Loucy (cell line): Measurements from ENCODE around the gene IFITM1.
A peak's percentile ranks its signal among the peaks of the same experiment; 100 is the strongest.

Source experiments
- H2AFZ ChIP-seq: fragments of 200-600 bp; sonication (generic); 2 replicates; pipeline ENCODE4 v1.6.0; 2016; ENCODE audit warnings: antibody characterized with exemption, mild to moderate bottlenecking, low read length, moderate library complexity
- H3F3A ChIP-seq: fragments of 200-600 bp; 2 replicates; pipeline ENCODE4 v1.6.0; 2016; ENCODE audit warnings: antibody characterized with exemption, low read depth, mild to moderate bottlenecking
- H3K27me3 ChIP-seq: fragments of 200-600 bp; sonication (generic); 2 replicates; pipeline ENCODE4 v1.6.1; 2014; ENCODE audit warnings: low read length, mild to moderate bottlenecking; ENCODE audit not compliant: insufficient read depth, poor library complexity, severe bottlenecking
- H3K36me3 ChIP-seq: fragments of 200-600 bp; sonication (generic); 2 replicates; pipeline ENCODE4 v1.6.1; 2016; ENCODE audit warnings: low read length; ENCODE audit not compliant: insufficient read depth
- H3K4me1 ChIP-seq: fragments of 200-600 bp; sonication (generic); 2 replicates; pipeline ENCODE4 v1.5.1; 2014; ENCODE audit warnings: low read length, mild to moderate bottlenecking; ENCODE audit not compliant: insufficient read depth, poor library complexity, severe bottlenecking
- H3K4me2 ChIP-seq: fragments of 200-600 bp; sonication (generic); 2 replicates; pipeline ENCODE4 v1.6.0; 2014; ENCODE audit warnings: antibody characterized with exemption, low read length, low read depth, mild to moderate bottlenecking; ENCODE audit not compliant: poor library complexity, severe bottlenecking
- H3K4me3 ChIP-seq: fragments of 200-600 bp; sonication (generic); 2 replicates; pipeline ENCODE4 v1.5.1; 2014; ENCODE audit warnings: low read length, mild to moderate bottlenecking, mixed read lengths; ENCODE audit not compliant: poor library complexity, severe bottlenecking
- H3K79me2 ChIP-seq: fragments of 200-600 bp; sonication (generic); 2 replicates; pipeline ENCODE4 v1.6.1; 2014; ENCODE audit warnings: low read length; ENCODE audit not compliant: insufficient read depth
- H3K9ac ChIP-seq: fragments of 200-600 bp; sonication (generic); 2 replicates; pipeline ENCODE4 v1.6.0; 2014; ENCODE audit warnings: mild to moderate bottlenecking, low read depth, low read length, moderate library complexity; ENCODE audit not compliant: poor library complexity, severe bottlenecking
- H3K9me2 ChIP-seq: fragments of 200-600 bp; sonication (generic); replicated peaks from 2 replicates; pipeline ENCODE4 v1.6.1; 2016; ENCODE audit warnings: low read depth, low read length, mixed read lengths
- H3K9me3 ChIP-seq: fragments of 200-600 bp; sonication (generic); 2 replicates; pipeline ENCODE4 v1.6.1; 2014; ENCODE audit warnings: mild to moderate bottlenecking, antibody characterized with exemption, low read length, low read depth; ENCODE audit not compliant: insufficient read depth
- H4K20me1 ChIP-seq: fragments of 200-600 bp; sonication (generic); 2 replicates; pipeline ENCODE4 v1.6.0; 2014; ENCODE audit warnings: antibody characterized with exemption, low read length, mild to moderate bottlenecking; ENCODE audit not compliant: insufficient read depth, poor library complexity, severe bottlenecking
- CTCF ChIP-seq: fragments of 200-600 bp; sonication (generic); conservative IDR thresholded peaks from 2 replicates; pipeline ENCODE4 v1.5.1; 2014; ENCODE audit warnings: mild to moderate bottlenecking, antibody characterized with exemption, low read length
- EZH2phosphoT487 ChIP-seq: fragments of 200-600 bp; IDR thresholded peaks from 2 replicates; pipeline ENCODE4 v1.6.1; 2018; ENCODE audit warnings: antibody characterized with exemption, mild to moderate bottlenecking, moderate library complexity, borderline replicate concordance

IFITM1 gene

GRCh38 chr11:289712-290620, 23.9 kb upstream of the IFITM1 start:
- H3K9ac ChIP-seq = peak overlapping the region; percentile 76

GRCh38 chr11:290621-291231, 23.1 kb upstream of the IFITM1 start:
- Histone ChIP-seq H3K36me3 (no peaks in the 10 kb centered on the region; the same call in 1 of the 2 replicates), H3K4me1 (peaks cover 40% of the 10 kb centered on the region), H4K20me1 (peaks cover 3% of the 10 kb centered on the region), H3K4me3 (peak overlapping the region; percentile 93), H3K27me3 (no peaks in the 10 kb centered on the region), H3K9me2 (no peaks in the 10 kb centered on the region), H3F3A (no peaks in the 10 kb centered on the region), H3K9me3 (no peaks in the 10 kb centered on the region), H3K9ac (peak overlapping the region; percentile 76), H3K79me2 (peaks cover 37% of the 10 kb centered on the region; the same call in 1 of the 2 replicates), H2AFZ (no peak overlapping the region), H3K4me2 (peak overlapping the region; percentile 98)
- TF ChIP-seq EZH2phosphoT487 = no peak
- no peak for TF ChIP-seq CTCF

More at GRCh38 chr11:289712-290620, 23.9 kb upstream of the IFITM1 start:
- Histone ChIP-seq H3K9me3 (no peaks in the 10 kb centered on the region), H2AFZ (no peak overlapping the region), H3K79me2 (peaks cover 37% of the 10 kb centered on the region; the same call in 1 of the 2 replicates), H3K4me1 (peaks cover 40% of the 10 kb centered on the region), H3K9me2 (no peaks in the 10 kb centered on the region), H4K20me1 (peaks cover 3% of the 10 kb centered on the region), H3K27me3 (no peaks in the 10 kb centered on the region), H3K4me2 (peak overlapping the region; percentile 98), H3F3A (no peaks in the 10 kb centered on the region), H3K4me3 (peak overlapping the region; percentile 93), H3K36me3 (no peaks in the 10 kb centered on the region; the same call in 1 of the 2 replicates)
- no peak for TF ChIP-seq CTCF
- no peak for TF ChIP-seq EZH2phosphoT487

GRCh38 chr11:291281-292210, 22.3 kb upstream of the IFITM1 start:
- peaks cover 40% of the 10 kb centered on the region for H3K4me1 ChIP-seq
- H3K9me2 ChIP-seq = no peaks in the 10 kb centered on the region
- no peaks in the 10 kb centered on the region; the same call in 1 of the 2 replicates for H3K36me3 ChIP-seq
- TF ChIP-seq CTCF = no peak
- TF ChIP-seq EZH2phosphoT487 = no peak
- H3F3A ChIP-seq = no peaks in the 10 kb centered on the region
- H3K9ac ChIP-seq = peak overlapping the region; percentile 76
- H3K4me2 ChIP-seq = peak overlapping the region; percentile 98
- H4K20me1 ChIP-seq = peaks cover 3% of the 10 kb centered on the region
- H3K9me3 ChIP-seq = no peaks in the 10 kb centered on the region
- peaks cover 33% of the 10 kb centered on the region; the same call in 1 of the 2 replicates for H3K79me2 ChIP-seq
- no peaks in the 10 kb centered on the region for H3K27me3 ChIP-seq
- H2AFZ ChIP-seq = no peak overlapping the region
- H3K4me3 ChIP-seq = peak overlapping the region; percentile 93
